GM21390 (cell line): ENCODE results near the gene OCLN.
A peak's percentile ranks its signal among the peaks of the same experiment; 100 is the strongest.
"Not testable (repeated sequence)": the region's sequence is repeated elsewhere in the genome, so short reads cannot be mapped to it uniquely, and the experiment has no call there.

Source experiments
- ATAC-seq: cut with Tn5 transposase; IDR thresholded peaks from one replicate; pipeline ENCODE4 v1.9.1; 2021; ENCODE audit not compliant: unreplicated experiment

The OCLN gene

DNA sequence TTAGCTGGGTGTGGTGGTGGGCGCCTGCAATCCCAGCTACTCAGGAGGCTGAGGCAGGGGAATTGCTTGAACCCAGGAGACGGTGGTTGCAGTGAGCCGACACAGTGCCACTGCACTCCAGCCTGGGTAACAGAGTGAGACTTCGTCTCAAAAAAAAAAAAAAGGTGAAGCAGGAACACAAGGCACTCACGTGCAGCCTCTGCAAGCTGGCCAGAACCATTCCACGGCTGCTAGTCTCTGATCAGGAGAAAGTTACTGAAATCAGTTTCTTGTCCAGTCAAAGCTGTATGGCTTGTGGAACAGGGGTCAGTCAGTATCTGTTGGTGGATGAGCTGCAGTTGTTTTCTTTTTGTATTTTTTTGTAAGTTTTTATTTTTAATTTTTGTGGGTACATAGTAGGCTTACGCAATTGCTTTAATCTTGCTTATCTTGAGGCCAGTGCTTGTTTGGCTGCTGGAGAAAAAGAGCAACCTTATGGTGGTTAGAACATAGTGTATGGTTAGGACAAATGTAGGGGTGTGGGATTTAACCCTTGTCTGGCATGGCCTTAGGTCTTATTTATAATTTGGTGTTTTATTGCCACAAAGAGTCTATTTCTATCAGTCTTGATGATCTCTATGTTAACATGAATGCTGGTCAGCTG is 34.7 kb downstream of the OCLN start:
- no peak for ATAC-seq

DNA sequence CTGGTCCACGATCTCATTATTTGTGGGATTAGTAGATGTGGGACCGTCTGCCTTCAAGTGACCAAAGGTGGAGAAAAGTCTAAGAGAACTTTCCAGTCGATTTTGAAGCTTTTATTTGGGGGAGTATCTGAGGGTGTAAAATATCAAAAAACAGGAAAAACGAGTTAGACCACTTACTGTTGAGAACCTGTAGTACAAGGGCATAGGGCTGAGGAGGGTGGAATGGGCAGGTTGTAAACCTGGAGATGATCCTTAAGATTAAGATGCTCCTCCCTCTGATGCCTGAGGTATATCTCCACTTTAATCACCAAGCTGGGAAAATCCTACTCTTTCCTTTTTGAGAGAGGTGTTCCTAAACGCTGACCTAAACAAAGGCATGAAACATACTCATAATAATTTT is 35.4 kb downstream of the OCLN start:
- no peak for ATAC-seq

DNA sequence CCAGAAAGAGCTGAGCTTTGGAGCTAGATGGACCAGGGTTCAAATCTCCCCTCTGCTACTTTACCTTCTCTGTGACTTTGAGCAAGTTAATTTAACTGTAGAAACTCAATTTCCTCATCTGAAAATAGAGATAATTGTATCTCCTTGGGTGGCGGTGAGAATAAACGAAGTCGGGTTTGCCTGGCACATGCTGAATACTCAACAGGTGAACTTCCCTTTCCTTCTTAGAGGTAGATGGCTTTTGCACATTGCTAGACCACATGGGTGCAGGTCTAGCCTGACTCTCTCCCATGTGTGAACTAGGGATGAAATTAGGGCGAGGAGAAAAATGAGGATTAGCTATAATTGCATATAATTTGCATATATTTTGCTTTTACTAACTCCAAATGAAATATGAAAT is 36.0 kb downstream of the OCLN start:
- ATAC-seq = no peak

DNA sequence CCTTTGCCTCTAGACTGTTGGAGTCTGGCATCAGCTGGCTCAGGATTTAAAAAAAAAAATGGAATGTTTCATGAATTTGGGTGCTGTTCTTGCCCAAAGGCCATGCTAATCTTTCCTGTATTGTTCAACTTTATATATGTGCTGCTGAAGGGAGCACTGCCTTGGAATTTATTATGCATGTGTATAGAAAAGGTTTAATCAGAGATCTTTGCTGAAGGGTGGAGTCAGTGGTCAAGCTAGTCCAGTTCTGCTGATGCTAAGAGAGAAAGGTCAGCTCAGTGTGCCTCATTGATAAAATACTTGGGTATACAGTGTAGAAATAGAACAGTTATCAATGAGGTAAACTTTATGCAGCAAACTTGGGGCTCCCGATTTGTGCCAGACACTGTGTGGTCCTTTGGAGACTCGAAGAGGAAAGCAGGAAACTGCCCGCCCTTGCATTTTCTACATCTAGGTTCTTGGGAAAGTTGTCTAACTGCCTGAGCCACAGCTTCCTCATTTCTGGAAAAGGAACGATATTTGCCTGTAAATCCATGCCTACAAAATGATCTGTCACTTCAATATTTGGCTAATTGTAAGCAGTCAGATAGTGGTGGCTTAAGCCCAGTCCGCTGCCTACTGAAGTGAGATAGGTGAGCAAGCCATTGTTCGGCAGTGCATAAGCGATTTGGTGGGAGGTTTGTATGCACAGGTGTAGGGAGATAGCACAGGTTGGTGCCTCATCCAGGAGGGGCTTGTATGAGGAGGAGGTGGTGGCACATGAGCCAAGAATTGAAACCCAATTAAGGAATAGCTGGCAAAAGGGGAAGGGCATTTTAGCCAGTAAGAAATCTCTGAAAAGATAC is 38.2 kb downstream of the OCLN start:
- no peak for ATAC-seq

DNA sequence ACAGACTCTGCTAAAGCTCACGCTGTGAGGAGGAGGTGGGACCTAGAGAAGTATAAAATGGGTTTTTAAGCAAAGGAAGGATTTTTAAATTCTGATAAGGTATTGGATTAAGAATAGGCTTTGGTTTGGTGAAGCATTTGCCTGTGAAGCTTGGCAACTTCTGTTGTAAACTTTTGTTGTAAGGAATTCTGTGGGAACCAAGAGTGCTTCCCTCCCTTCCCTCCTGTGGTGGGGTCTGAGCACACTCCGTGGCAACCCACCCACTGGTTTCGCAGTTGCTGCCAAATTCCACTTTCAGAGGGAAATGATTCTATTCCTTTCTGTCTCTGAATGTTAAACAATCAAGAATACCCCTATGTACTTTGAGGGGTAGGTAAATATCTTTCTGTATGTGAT is 38.8 kb downstream of the OCLN start:
- no peak for ATAC-seq

DNA sequence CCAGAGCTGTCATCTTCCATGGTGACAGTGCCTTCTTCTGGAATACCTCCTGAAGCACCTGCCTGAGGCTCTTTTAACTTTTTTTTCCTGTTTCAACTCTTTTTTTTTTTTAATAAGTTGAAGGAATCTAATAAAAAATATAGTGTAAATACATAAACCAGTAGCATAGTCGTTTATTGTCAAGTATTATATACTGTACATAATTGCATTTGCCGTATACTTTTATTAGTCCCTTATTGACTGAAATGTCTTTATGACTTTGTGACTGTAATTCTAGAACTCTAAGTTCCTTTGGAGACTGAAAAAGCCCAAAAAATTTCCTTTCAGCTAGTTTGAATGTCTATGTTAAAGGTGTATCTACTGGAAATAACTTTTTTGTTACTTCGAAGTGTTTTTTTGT is 45.3 kb downstream of the OCLN start:
- ATAC-seq = not testable (repeated sequence)

DNA sequence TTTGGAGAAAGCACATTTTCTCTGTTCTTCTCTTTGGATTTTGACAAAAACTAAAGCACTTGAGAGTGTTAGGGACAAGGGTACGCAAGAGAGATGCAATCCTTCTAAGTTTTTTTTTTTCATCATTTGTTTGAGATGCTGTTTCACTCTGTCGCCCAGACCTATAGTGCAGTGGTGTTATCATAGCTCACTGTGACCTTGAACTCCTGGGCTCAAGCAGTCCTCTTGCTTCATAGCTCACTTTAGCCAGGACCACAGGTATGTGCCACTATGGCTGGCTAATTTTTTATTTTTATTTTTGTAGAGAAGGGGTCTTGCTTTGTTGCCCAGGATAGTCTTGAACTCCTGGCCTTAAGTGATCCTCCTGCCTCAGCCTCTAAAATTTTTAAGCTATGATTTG is 46.1 kb downstream of the OCLN start:
- not testable (repeated sequence) for ATAC-seq

DNA sequence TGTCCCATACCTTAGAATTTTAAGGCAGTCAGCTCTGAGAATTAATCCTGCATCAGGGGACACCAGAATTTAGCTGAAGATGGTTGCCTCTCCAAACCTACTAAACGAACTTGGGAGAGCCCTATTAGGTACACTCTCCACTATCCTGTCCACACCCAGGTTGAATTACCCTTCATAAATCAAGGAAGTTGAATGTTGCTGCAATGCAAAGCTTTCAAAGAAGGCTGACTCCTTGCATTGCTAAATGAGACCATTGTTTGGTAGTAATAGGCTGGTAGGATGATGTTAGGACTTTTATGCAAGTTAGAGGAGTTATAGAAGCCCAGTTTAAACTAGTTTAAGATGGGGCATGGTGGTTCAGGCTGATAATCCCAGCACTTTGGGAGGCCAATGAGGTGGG is 48.8 kb downstream of the OCLN start:
- not testable (repeated sequence) for ATAC-seq

DNA sequence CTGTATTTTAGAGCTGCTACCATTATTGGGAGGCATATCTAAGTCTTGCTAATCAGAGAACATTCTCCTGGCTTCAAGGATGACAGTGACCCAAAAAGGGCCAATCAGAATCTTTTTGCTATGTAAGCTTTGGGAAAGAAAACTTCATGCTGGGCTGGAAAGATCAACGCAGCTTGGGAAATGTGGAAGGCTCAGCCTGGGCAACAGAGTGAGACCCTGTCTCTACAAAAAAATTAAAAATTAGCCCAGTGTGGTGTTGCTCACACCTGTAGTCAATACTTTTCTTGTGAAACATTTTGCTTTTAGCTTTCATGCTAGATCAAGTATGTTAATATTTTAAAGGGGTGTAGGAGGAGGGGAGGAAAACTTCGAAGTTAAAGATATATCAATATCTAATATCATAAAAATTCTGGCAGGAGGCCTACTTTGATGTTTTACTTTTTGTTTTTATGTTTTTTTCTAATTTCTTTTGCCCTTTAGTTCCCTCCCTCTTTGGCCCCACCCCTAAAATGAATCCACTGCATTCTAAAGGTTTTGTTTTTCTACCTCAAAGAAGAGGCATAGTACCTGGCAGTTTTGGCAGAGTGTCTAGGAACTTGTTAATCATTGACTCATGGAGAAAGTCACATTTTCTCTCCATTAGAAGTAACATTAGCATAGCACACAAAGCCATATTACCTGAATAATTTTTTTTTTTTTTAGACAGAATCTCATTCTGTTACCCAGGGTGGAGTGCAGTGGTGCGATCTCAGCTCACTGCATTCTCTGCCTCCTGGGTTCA is 50.4 kb downstream of the OCLN start:
- ATAC-seq = not testable (repeated sequence)

DNA sequence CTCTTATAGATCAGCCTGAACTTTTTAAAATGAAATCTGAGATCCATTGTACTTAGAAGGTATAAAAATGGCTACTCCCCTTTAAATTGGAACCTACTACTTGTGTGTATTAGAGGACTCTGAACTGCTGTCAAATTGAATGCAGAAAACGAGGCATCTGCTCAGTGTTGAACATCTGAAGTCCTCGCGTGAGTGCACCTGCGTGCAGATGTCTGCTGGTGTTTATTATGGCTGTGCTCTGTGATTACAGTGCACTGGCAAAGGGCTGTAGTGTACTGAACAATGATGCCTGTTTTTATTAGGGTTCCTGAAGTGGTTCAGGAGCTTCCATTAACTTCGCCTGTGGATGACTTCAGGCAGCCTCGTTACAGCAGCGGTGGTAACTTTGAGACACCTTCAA is 52.0 kb downstream of the OCLN start:
- not testable (repeated sequence) for ATAC-seq

DNA sequence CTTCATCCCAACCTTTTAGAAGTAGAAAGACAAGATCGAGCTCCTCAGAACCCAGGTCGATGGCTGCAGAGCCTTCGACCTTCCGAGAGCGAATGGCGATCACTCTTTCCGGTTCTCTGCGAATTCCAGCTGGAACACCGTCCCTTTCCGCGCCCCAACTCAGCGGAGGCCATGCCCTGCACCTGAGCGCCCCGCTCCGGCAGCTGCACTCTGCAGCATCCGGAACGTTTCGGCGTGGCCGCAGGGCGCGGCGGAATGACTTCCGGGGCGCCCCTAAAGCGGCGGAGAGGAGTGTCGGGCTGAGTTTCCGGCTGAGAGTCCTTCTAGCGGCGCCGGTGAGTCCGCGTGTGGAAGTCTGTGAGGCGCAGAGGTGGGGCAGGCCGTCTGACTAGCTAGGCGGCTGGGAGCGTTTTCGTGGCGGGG is 67.3 kb downstream of the OCLN start, which contains the start of gene GTF2H2C:
Gene GTF2H2C (plus strand): TSS at position 284 of the 423 bp plus-strand sequence. CDS start 4,942 bp downstream, outside the sequence.
- ATAC-seq = peak; percentile 99

DNA sequence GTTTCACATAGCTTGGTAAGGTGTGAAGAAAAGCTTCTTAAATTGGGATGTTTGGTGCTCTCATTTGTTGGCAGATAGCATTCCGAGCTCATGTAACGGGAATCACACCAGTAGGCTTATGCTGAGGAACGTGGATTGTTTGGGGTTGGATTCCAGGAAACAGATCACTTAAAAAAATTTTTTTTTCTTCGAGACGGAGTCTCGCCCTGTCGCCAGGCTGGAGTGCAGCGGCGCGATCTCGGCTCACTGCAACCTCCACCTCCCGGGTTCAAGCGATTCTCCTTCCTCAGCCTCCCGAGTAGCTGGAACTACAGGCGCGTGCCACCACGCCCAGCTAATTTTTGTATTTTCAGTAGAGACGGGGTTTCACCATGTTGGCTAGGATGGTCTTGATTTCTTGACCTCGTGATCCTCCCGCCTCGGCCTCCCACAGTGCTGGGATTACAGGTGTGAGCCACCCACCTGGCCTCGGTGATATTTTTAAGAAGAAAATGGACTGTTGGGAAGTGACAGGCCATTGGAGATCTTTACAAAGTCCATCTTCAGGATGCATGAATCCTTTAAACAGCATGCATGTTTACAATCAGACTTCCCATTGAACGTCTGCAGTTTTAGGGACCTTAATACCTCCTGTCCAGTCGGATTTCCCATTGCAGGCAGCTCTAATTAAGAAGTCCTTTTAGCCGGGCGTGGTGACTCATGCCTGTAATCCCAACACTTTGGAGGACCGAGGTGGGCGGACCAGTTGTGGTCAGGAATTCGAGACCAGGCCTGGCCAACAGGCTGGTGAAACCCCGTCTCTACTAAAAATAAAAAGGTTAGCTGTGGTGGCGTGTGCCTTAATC is 68.2 kb downstream of the OCLN start:
- ATAC-seq = not testable (repeated sequence)

DNA sequence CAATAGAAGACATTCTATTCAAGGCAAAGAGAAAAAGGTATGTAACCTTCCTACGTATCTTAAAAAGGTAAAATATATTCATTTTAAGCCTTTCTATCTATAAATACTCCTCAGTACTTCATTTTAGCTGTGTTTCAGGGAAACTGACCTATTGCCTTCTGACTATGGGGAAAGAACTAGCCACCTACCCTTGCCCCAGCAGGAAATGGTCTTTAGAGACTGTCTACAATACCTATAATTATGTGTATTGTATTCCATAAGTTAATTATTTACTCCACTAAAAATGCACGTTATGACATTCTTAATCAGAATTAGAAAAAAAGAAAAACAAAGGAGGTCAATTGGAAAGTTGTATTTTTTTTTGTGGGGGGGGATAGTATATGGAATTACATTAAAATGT is 73.6 kb downstream of the OCLN start:
- ATAC-seq = not testable (repeated sequence)

DNA sequence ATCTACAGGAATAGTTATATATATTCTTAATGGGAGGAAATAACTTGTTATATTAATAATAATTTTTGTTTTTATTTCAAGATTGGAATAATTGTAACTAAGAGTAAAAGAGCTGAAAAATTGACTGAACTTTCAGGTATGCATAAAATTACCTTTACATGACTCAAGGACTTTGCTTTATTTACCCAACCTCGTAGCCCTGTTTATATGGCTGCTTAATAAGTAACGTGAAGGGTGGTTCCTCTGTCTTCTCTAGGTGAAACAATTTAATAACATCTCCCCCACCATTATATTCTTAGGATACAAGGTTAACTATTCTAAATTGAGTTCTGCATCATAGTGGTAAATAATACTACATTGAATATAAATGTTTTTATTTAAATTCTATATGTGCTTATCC is 75.5 kb downstream of the OCLN start:
- ATAC-seq = not testable (repeated sequence)

DNA sequence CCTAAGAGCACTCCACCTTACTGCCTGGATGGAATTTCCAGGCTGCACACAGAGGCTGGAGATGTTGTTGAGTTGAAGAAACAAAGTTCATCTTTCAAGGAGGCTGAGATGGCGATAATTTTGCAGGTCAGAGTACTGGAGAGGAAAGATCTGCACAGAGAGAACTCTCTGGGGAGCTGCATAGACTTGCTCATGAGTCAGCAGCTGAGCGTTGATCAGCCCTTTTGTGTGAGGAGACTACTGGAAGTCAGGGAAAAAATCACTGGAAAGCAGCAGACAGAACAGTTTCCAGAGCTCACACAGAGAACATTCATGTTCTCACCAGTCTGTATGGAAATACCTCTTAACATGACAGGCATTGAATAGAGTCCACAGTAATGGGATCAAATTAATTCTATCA is 90.8 kb downstream of the OCLN start:
- ATAC-seq = not testable (repeated sequence)

DNA sequence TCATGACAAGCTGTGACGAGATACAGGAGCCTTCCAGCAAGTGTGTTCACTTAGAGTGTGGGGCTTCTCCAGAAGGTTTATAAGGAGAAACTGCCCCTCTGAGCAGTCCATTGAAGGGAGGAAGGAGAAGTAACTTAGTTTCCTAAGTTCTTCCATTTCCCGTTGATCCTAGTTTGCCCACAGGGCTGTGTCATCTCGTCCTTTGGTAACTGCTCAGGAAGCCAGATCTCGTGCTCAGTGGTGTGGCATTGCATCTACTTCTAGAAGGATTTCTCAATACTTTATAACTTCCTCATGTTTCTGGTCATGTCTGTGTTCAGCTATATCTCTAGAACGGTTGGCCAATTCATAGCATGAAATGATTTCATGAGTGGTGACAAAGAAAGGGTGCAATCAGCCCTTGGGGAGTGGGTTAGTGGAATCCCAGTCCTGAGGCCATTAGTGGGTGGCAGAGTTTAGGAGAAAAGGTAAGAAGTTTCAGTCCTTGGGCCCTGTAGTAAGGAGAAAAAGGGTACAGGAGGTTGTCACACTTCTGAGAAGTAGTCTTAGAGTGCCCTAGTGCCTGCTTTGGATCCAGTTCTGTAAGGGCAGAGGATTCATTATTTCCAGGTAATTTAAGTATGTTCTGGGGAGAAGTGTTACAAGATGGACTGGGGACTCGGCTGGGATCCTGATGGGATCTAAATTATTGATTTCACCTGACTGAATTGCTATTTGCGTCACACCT is 103.7 kb downstream of the OCLN start:
- not testable (repeated sequence) for ATAC-seq

DNA sequence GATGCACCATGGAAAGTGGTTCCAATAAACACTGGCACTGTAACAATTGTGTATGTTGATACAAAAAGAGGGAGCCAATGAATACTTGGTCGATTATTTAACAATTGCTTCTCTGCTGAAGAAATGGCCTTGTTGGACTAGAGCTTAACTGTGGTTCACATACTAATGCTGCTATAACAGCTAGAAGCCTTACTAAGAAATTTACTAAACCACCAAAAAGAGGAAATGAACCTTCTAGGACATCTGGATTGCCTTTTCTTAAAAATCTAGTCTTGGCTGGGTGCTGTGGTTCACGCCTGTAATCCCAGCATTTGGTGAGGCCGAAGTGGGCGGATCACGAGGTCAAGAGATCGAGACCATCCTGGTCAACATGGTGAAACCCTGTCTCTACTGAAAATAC is 109.4 kb downstream of the OCLN start:
- ATAC-seq = peak; percentile 86

DNA sequence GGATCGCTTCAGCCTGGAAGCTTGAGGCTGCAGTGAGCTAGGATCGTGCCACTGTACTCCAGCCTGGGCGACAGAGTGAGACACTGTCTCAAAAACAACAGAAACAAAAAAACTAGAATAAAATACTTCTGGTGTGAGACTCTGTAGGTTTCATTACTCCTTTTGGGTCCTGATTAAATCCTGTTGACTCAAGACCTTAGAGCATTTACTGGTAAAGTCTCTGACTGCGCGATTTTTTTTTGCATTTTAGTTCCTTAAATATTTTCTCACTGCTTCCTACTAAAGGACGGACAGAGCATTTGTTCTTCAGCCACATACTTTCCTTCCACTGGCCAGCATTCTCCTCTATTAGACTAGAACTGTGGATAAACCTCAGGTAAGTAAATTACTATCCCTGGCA is 114.2 kb downstream of the OCLN start:
- not testable (repeated sequence) for ATAC-seq
